HL-60 (cell line): ENCODE data around the gene ERBB2.

Experiments
- CTCF ChIP-seq: IDR thresholded peaks from one replicate; pipeline ENCODE4 v1.5.1; 2011; ENCODE audit warnings: low read length, control low read depth, inconsistent platforms; ENCODE audit not compliant: insufficient read depth
- POLR2AphosphoS5 ChIP-seq: IDR thresholded peaks from 2 replicates; pipeline ENCODE4 v1.6.1; 2012; ENCODE audit warnings: low read depth

GRCh38 chr17:39742856-39743436 lies 43.1 kb downstream of the ERBB2 start:
- TF ChIP-seq CTCF (no peak), POLR2AphosphoS5 (no peak)
